Endothelial cell of umbilical vein (primary cell): ENCODE data around the gene ZSWIM4.

ENCODE experiments used
- EZH2 ChIP-seq: IDR thresholded peaks from 2 replicates; pipeline ENCODE4 v1.6.1; 2012; ENCODE audit warnings: borderline replicate concordance, low read depth, mild to moderate bottlenecking, moderate library complexity, low read length, inconsistent platforms; ENCODE audit not compliant: severe bottlenecking
- JUN ChIP-seq: IDR thresholded peaks from 2 replicates; pipeline ENCODE4 v1.6.1; 2011; ENCODE audit warnings: borderline replicate concordance, low read depth; ENCODE audit not compliant: insufficient read length, insufficient read depth
- POLR2A ChIP-seq: IDR thresholded peaks from 2 replicates; pipeline ENCODE4 v1.6.1; 2012; ENCODE audit warnings: low read depth, mild to moderate bottlenecking, control low read depth, low read length
- POLR2AphosphoS5 ChIP-seq: IDR thresholded peaks from 2 replicates; pipeline ENCODE4 v1.6.1; 2012; ENCODE audit warnings: low read depth, mild to moderate bottlenecking, control low read depth, low read length, moderate library complexity; ENCODE audit not compliant: insufficient read depth
- TF ChIP-seq, protein P1 (sequence below), 2 donors: IDR thresholded peaks; 1 replicate in 1 of 2; 2 replicates in 1 of 2; pipeline ENCODE4 v1.5.1; 2011; ENCODE audit warnings: low read length in 2 of 2, mild to moderate bottlenecking in 2 of 2, moderate library complexity in 2 of 2, control low read depth in 1 of 2, inconsistent platforms in 1 of 2, low read depth in 1 of 2; ENCODE audit not compliant: insufficient read depth in 1 of 2; ENCODE audit errors: extremely low read depth in 1 of 2

DNA sequence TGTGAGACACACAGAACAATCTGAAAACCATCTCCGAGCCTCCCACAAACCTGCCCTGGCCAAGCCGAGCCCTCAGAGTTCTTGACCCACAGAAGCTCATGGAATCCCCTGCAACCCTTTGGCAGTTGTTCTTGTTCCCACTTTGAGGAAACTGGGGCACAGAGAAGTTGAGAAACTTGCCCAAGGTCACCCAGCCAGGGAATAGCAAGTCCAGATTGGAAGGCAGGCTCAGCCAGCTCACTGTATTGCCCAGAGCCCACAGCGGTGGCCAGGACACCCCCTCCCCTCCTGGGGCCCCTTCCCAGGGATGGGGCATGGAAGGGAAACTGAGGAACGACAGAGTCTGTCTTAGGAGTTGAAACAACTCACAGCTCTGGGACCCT lies 1.8 kb downstream of the ZSWIM4 start:
- TF ChIP-seq, protein P1, sequence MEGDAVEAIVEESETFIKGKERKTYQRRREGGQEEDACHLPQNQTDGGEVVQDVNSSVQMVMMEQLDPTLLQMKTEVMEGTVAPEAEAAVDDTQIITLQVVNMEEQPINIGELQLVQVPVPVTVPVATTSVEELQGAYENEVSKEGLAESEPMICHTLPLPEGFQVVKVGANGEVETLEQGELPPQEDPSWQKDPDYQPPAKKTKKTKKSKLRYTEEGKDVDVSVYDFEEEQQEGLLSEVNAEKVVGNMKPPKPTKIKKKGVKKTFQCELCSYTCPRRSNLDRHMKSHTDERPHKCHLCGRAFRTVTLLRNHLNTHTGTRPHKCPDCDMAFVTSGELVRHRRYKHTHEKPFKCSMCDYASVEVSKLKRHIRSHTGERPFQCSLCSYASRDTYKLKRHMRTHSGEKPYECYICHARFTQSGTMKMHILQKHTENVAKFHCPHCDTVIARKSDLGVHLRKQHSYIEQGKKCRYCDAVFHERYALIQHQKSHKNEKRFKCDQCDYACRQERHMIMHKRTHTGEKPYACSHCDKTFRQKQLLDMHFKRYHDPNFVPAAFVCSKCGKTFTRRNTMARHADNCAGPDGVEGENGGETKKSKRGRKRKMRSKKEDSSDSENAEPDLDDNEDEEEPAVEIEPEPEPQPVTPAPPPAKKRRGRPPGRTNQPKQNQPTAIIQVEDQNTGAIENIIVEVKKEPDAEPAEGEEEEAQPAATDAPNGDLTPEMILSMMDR (IDR thresholded peaks at IDR 0.05; ENCODE audit: extremely low read depth in 1 of 2, insufficient read depth in 1 of 2, low read depth in 1 of 2, low read length in 2 of 2), result no peak
- TF ChIP-seq POLR2A (no peak), EZH2 (no peak), JUN (no peak), POLR2AphosphoS5 (no peak)
